HEK293 (cell line): ENCODE results near the gene DCUN1D3.

Experiments used
- BCL11A ChIP-seq: fragments of 450-650 bp; formaldehyde crosslinking; IDR thresholded peaks from 2 replicates; pipeline ENCODE4 v1.5.1; 2016; ENCODE audit warnings: low read depth, missing biosample characterization, missing genetic modification characterization
- KLF16 ChIP-seq: fragments of 450-650 bp; formaldehyde crosslinking; IDR thresholded peaks from 2 replicates; pipeline ENCODE4 v1.5.1; 2017; ENCODE audit warnings: missing biosample characterization, missing genetic modification characterization
- OVOL3 ChIP-seq: fragments of 450-650 bp; formaldehyde crosslinking; IDR thresholded peaks from 2 replicates; pipeline ENCODE4 v1.5.1; 2016; ENCODE audit warnings: missing biosample characterization, missing genetic modification characterization
- ZBTB1 ChIP-seq: fragments of 450-650 bp; formaldehyde crosslinking; IDR thresholded peaks from 2 replicates; pipeline ENCODE4 v1.5.1; 2016; ENCODE audit warnings: missing biosample characterization, missing genetic modification characterization
- ZBTB20 ChIP-seq: fragments of 450-650 bp; formaldehyde crosslinking; IDR thresholded peaks from 2 replicates; pipeline ENCODE4 v1.5.1; 2016; ENCODE audit warnings: missing biosample characterization, missing genetic modification characterization
- ZNF10 ChIP-seq: fragments of 450-650 bp; formaldehyde crosslinking; IDR thresholded peaks from 2 replicates; pipeline ENCODE4 v1.5.1; 2017; ENCODE audit warnings: missing biosample characterization, missing genetic modification characterization
- ZNF274 ChIP-seq, 2 experiments: fragments of 200-500 bp in 1 of 2; fragments of 450-650 bp in 1 of 2; sonication (Bioruptor generic) in 1 of 2; formaldehyde crosslinking in 1 of 2; IDR thresholded peaks; 2 replicates each; pipeline versions ENCODE4 v1.5.1 to v1.6.1; 2014 to 2016; ENCODE audit warnings: borderline replicate concordance in 1 of 2, inconsistent platforms in 1 of 2, low read length in 1 of 2, missing biosample characterization in 1 of 2, missing genetic modification characterization in 1 of 2
- ZNF335 ChIP-seq: fragments of 450-650 bp; formaldehyde crosslinking; conservative IDR thresholded peaks from 2 replicates; pipeline ENCODE4 v1.5.1; 2016; ENCODE audit warnings: missing biosample characterization, missing genetic modification characterization
- ZNF354C ChIP-seq: fragments of 450-650 bp; formaldehyde crosslinking; IDR thresholded peaks from 2 replicates; pipeline ENCODE4 v1.5.1; 2016; ENCODE audit warnings: missing biosample characterization, missing genetic modification characterization, low read depth, borderline replicate concordance
- ZNF707 ChIP-seq: fragments of 450-650 bp; formaldehyde crosslinking; IDR thresholded peaks from 2 replicates; pipeline ENCODE4 v1.5.1; 2016; ENCODE audit warnings: missing biosample characterization, missing genetic modification characterization
- ZNF777 ChIP-seq: fragments of 450-650 bp; formaldehyde crosslinking; IDR thresholded peaks from 2 replicates; pipeline ENCODE4 v1.5.1; 2017; ENCODE audit warnings: missing biosample characterization, missing genetic modification characterization, borderline replicate concordance
- ZNF792 ChIP-seq: fragments of 450-650 bp; formaldehyde crosslinking; IDR thresholded peaks from 2 replicates; pipeline ENCODE4 v1.5.1; 2016; ENCODE audit warnings: missing biosample characterization, missing genetic modification characterization
- TF ChIP-seq, protein P1 (sequence below): fragments of 450-650 bp; formaldehyde crosslinking; IDR thresholded peaks from 2 replicates; pipeline ENCODE4 v1.5.1; 2016; ENCODE audit warnings: missing biosample characterization, missing genetic modification characterization

DNA sequence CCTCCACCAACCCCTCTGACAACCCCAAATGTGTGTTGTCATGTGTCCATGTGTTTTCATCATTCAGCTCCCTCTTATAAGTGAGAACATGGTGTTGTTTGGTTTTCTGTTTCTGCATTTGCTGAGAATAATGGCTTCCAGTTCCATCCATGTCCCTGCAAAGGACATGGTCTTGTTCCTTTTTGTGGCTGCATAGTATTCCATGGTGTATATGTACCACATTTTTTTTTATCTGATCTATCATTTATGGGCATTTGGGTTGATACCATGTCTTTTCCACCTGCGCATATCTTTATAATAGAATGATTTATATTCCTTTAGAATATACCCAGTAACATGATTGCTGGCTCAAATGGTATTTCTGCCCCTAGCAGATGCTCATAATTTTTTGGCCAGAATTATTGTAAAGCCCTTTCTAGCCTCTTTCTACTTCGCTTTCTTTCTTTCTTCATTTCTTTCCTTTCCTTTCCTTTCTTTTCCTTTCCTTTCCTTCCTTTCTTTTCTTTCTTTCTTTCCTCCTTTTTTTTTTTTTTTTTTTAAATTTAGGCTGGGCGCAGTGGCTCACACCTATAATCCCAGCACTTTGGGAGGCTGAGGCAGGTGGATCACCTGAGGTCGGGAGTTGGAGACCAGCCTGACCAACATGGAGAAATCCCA is 81.1 kb downstream of the DCUN1D3 start:
- TF ChIP-seq, protein P1, sequence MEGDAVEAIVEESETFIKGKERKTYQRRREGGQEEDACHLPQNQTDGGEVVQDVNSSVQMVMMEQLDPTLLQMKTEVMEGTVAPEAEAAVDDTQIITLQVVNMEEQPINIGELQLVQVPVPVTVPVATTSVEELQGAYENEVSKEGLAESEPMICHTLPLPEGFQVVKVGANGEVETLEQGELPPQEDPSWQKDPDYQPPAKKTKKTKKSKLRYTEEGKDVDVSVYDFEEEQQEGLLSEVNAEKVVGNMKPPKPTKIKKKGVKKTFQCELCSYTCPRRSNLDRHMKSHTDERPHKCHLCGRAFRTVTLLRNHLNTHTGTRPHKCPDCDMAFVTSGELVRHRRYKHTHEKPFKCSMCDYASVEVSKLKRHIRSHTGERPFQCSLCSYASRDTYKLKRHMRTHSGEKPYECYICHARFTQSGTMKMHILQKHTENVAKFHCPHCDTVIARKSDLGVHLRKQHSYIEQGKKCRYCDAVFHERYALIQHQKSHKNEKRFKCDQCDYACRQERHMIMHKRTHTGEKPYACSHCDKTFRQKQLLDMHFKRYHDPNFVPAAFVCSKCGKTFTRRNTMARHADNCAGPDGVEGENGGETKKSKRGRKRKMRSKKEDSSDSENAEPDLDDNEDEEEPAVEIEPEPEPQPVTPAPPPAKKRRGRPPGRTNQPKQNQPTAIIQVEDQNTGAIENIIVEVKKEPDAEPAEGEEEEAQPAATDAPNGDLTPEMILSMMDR (tag by site-specific recombination) = no peak
- TF ChIP-seq ZNF354C (tag by site-specific recombination) = no peak
- TF ChIP-seq ZNF10 (tag by site-specific recombination) = no peak
- no peak for TF ChIP-seq KLF16 (tag by site-specific recombination)
- TF ChIP-seq ZNF792 (tag by site-specific recombination) = no peak
- TF ChIP-seq OVOL3 (tag by site-specific recombination) = no peak
- TF ChIP-seq ZNF335 (tag by site-specific recombination) = no peak
- no peak for TF ChIP-seq ZBTB1 (tag by site-specific recombination)
- no peak for TF ChIP-seq BCL11A (tag by site-specific recombination)
- TF ChIP-seq ZBTB20 (tag by site-specific recombination) = no peak
- no peak for TF ChIP-seq ZNF274 (IDR thresholded peaks at IDR 0.05; ENCODE audit: low read length)
- TF ChIP-seq ZNF274 (tag by site-specific recombination; IDR thresholded peaks at IDR 0.05; ENCODE audit: borderline replicate concordance) = no peak
- TF ChIP-seq ZNF707 (tag by site-specific recombination) = no peak
- TF ChIP-seq ZNF777 = no peak
